Keratinocyte (primary cell): ENCODE measurements around the gene ASPSCR1. TPM values are rescaled to one million over a fixed set of nuclear protein-coding genes. Genes with fewer than 3 reads are reported as not detected.

Experiments used
- DNase-seq: peaks from one replicate; pipeline ENCODE4 v3.0.0-alpha.2; 2011; ENCODE audit warnings: low read depth, missing footprints, low spot score
- FAIRE-seq: peaks from 2 replicates; lab custom pipeline; 2011; peaks lifted over from hg19 to GRCh38; lab: Jason Lieb, UNC
- H2AFZ ChIP-seq: 2 replicates; pipeline ENCODE4 v1.6.0; 2012; ENCODE audit warnings: low read length, control low read depth, inconsistent platforms; ENCODE audit not compliant: control insufficient read depth
- H3K27ac ChIP-seq: 2 replicates; pipeline ENCODE4 v1.5.1; 2011; ENCODE audit warnings: low read length; ENCODE audit not compliant: control insufficient read depth, insufficient read depth
- H3K27me3 ChIP-seq: 3 replicates; pipeline ENCODE4 v1.6.0; 2011; ENCODE audit warnings: low read length; ENCODE audit not compliant: control insufficient read depth, insufficient read depth; ENCODE audit errors: extremely low read depth
- H3K36me3 ChIP-seq, 2 experiments: 2 replicates in 1 of 2; 3 replicates in 1 of 2; pipeline ENCODE4 v1.5.1; 2011; ENCODE audit warnings: low read length in 2 of 2, mild to moderate bottlenecking in 1 of 2; ENCODE audit not compliant: control insufficient read depth in 2 of 2, insufficient read depth in 2 of 2; ENCODE audit errors: extremely low read depth in 1 of 2
- H3K4me1 ChIP-seq: 3 replicates; pipeline ENCODE4 v1.5.1; 2011; ENCODE audit warnings: low read length; ENCODE audit not compliant: control insufficient read depth, insufficient read depth; ENCODE audit errors: extremely low read depth
- H3K4me2 ChIP-seq: 3 replicates; pipeline ENCODE4 v1.6.0; 2011; ENCODE audit warnings: low read depth, low read length; ENCODE audit not compliant: control insufficient read depth, insufficient read depth; ENCODE audit errors: extremely low read depth
- H3K4me3 ChIP-seq, 3 experiments: fragments of 200-600 bp in 1 of 3; sonication (generic) in 1 of 3; 2 replicates in 2 of 3; 3 replicates in 1 of 3; pipeline ENCODE4 v1.5.1; 2011 to 2016; ENCODE audit warnings: low read length in 3 of 3, mild to moderate bottlenecking in 3 of 3, control low read depth in 2 of 3, inconsistent platforms in 1 of 3, low read depth in 1 of 3, mixed read lengths in 1 of 3, mixed run types in 1 of 3, moderate library complexity in 1 of 3; ENCODE audit not compliant: control insufficient read depth in 2 of 3, insufficient read depth in 2 of 3; ENCODE audit errors: extremely low read depth in 1 of 3
- H3K79me2 ChIP-seq: 2 replicates; pipeline ENCODE4 v1.6.0; 2012; ENCODE audit warnings: low read length; ENCODE audit not compliant: control insufficient read depth, insufficient read depth
- H3K9ac ChIP-seq: 3 replicates; pipeline ENCODE4 v1.6.0; 2011; ENCODE audit warnings: low read length; ENCODE audit not compliant: control insufficient read depth, insufficient read depth; ENCODE audit errors: extremely low read depth
- H3K9me1 ChIP-seq: 3 replicates; pipeline ENCODE4 v1.6.0; 2011; ENCODE audit warnings: low read length; ENCODE audit not compliant: control insufficient read depth, insufficient read depth; ENCODE audit errors: extremely low read depth
- H3K9me3 ChIP-seq: 2 replicates; pipeline ENCODE4 v1.5.1; 2012; ENCODE audit warnings: low read depth, low read length; ENCODE audit not compliant: control insufficient read depth
- H4K20me1 ChIP-seq: 3 replicates; pipeline ENCODE4 v1.6.0; 2011; ENCODE audit warnings: low read length; ENCODE audit not compliant: control insufficient read depth, insufficient read depth; ENCODE audit errors: extremely low read depth
- EZH2 ChIP-seq: IDR thresholded peaks from one replicate; pipeline ENCODE4 v1.6.1; 2012; ENCODE audit warnings: inconsistent platforms, mild to moderate bottlenecking, low read length, moderate library complexity
- dilution Hi-C: fragments of 300-500 bp; cut with MboI; formaldehyde crosslinking; loops from one replicate; pipeline ENCODE4 v1.7.0; 2020; ENCODE audit warnings: low sequenced_read_pairs; ENCODE audit not compliant: extremely low pct_ligation_motif_present
- polyA plus RNA-seq, 5 experiments: library from polyadenylated mRNA; depleted of rRNA in 3 of 5; stranded (reverse) in 3 of 5; stranded (forward) in 1 of 5; unstranded in 1 of 5; fragments of >200 nt; gene quantifications; 1 replicate in 1 of 5; 2 replicates in 3 of 5; 3 replicates in 1 of 5; pipeline versions ENCODE4 v1.2.1 to v1.2.3, GENCODE V29; 2011 to 2012; ENCODE audit warnings: missing spikeins in 2 of 5, low read depth in 1 of 5, low replicate concordance in 1 of 5
- TF ChIP-seq, protein P1 (sequence below), 3 experiments: IDR thresholded peaks in 1 of 3; conservative IDR thresholded peaks in 1 of 3; optimal IDR thresholded peaks in 1 of 3; 2 replicates in 2 of 3; 3 replicates in 1 of 3; pipeline versions ENCODE3 to v1.5.1; 2011; ENCODE audit warnings: low read length in 3 of 3, mild to moderate bottlenecking in 3 of 3, moderate library complexity in 2 of 3, control low read depth in 1 of 3, inconsistent platforms in 1 of 3; ENCODE audit not compliant: insufficient read depth in 2 of 3; ENCODE audit errors: extremely low read depth in 1 of 3

The ASPSCR1 gene
- polyA plus RNA-seq, 1 donor (not counting 4 experiments of a cell fraction or from before 2014, with no cell fraction given): 5.2 TPM

DNA sequence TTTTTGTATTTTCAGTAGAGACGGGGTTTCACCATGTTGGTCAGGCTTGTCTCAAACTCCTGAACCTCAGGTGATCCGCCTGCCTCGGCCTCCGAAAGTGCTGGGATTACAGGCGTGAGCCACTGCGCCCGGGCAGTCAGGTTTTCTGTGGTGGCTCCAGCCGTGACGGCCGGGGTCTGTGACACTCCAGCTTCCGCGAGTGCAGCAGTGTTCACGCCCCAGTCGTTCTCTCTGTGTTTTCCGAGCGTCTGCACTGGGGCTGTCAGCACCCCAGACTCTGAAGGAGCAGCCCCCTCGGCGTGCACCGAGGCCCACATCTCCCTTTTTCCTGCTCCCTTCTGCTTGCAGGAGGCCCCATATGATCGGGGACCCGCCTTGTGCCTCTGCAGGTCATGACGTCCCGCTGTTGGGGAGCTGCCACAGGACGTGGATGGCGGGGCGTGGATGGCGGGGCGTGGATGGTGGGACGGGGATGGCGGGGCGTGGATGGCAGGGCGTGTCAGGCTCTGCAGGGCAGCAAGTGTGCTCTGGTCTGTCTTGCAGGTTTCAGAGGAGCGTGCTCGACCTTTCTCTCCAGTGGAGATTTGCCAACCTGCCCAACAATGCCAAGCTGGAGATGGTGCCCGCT, 5.7 kb downstream of the ASPSCR1 start:
- peaks cover 10% of the 10 kb centered on the region for H3K4me1 ChIP-seq
- no peaks in the 10 kb centered on the region for H3K27me3 ChIP-seq
- H3K9me3 ChIP-seq: no peaks in the 10 kb centered on the region
- no peaks in the 10 kb centered on the region for H3K79me2 ChIP-seq
- dilution Hi-C loops: no loop called here
- H3K4me3 ChIP-seq: no peak overlapping the region
- FAIRE-seq: no peak
- H4K20me1 ChIP-seq: no peaks in the 10 kb centered on the region
- H3K4me2 ChIP-seq: no peak overlapping the region
- no peaks in the 10 kb centered on the region for H3K9me1 ChIP-seq
- H2AFZ ChIP-seq: no peak overlapping the region
- H3K9ac ChIP-seq: no peak overlapping the region
- no peak for TF ChIP-seq EZH2
- TF ChIP-seq, protein P1, sequence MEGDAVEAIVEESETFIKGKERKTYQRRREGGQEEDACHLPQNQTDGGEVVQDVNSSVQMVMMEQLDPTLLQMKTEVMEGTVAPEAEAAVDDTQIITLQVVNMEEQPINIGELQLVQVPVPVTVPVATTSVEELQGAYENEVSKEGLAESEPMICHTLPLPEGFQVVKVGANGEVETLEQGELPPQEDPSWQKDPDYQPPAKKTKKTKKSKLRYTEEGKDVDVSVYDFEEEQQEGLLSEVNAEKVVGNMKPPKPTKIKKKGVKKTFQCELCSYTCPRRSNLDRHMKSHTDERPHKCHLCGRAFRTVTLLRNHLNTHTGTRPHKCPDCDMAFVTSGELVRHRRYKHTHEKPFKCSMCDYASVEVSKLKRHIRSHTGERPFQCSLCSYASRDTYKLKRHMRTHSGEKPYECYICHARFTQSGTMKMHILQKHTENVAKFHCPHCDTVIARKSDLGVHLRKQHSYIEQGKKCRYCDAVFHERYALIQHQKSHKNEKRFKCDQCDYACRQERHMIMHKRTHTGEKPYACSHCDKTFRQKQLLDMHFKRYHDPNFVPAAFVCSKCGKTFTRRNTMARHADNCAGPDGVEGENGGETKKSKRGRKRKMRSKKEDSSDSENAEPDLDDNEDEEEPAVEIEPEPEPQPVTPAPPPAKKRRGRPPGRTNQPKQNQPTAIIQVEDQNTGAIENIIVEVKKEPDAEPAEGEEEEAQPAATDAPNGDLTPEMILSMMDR (optimal IDR thresholded peaks at IDR 0.05 in 1 of 3, IDR thresholded peaks at IDR 0.05 in 1 of 3, conservative IDR thresholded peaks at IDR 0.05 in 1 of 3; ENCODE audit: extremely low read depth in 1 of 3, insufficient read depth in 2 of 3, low read length in 3 of 3): no peak
- H3K27ac ChIP-seq: no peak overlapping the region
- peaks cover 6 to 12% of the 10 kb centered on the region in 2 experiments for H3K36me3 ChIP-seq
- no peak for DNase-seq

DNA sequence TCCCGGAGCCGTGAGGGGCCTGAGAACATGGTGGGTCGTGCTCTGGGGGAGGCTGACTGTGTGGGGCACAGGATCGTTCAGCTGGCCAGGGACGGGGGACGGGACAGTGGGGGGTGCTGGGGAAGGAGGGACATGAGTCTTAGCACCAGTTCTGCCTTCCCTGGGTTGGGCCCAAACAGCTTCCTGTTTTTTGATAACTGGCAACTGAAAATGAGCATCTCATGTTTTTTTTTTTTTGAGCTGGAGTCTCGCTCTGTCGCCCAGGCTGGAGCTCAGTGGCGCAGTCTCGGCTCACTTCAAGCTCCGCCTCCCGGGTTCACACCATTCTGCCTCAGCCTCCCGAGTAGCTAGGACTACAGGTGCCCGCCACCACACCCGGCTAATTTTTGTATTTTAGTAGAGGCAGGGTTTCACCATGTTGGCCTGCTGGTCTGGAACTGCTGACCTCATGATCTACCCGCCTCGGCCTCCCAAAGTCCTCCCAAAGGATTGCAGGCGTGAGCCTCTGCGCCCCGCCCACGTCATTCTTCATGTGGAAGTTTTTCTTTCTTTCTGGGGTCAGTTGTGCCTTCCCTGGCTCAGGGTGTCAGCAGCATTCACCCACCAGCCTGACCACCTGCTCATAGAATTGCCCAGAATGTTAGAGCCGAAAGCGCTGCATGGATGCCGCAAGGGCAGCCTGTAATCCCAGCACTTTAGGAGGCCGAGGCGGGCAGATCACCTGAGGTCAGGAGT, 6.4 kb downstream of the ASPSCR1 start:
- no peak for DNase-seq
- Histone ChIP-seq H3K9ac (no peak overlapping the region), H3K36me3 (peaks cover 6 to 12% of the 10 kb centered on the region in 2 experiments), H3K27me3 (no peaks in the 10 kb centered on the region), H3K4me1 (peaks cover 10% of the 10 kb centered on the region), H3K9me1 (no peaks in the 10 kb centered on the region), H3K79me2 (no peaks in the 10 kb centered on the region), H2AFZ (no peak overlapping the region), H3K4me3 (no peak overlapping the region), H3K9me3 (no peaks in the 10 kb centered on the region), H3K27ac (no peak overlapping the region), H4K20me1 (no peaks in the 10 kb centered on the region), H3K4me2 (no peak overlapping the region)
- TF ChIP-seq EZH2: no peak
- TF ChIP-seq, protein P1 (optimal IDR thresholded peaks at IDR 0.05 in 1 of 3, IDR thresholded peaks at IDR 0.05 in 1 of 3, conservative IDR thresholded peaks at IDR 0.05 in 1 of 3; ENCODE audit: extremely low read depth in 1 of 3, insufficient read depth in 2 of 3, low read length in 3 of 3): no peak
- dilution Hi-C loops: no loop called here
- FAIRE-seq: no peak
